H1 (cell line): ENCODE measurements around the gene PHYH. TPM values are rescaled to one million over a fixed set of nuclear protein-coding genes. Genes with fewer than 3 reads are reported as not detected.

Experiments used
- CTCF ChIA-PET: fragments of 300-600 bp; sonication (Branson Sonifier 250); formaldehyde crosslinking; loops from one replicate; lab custom pipeline; 2021; ENCODE audit not compliant: partially characterized antibody; lab: Charles Lee
- POLR2A ChIA-PET: fragments of 300-600 bp; sonication (Branson Sonifier 250); formaldehyde crosslinking; loops from one replicate; lab custom pipeline; 2021; ENCODE audit warnings: inconsistent platforms; ENCODE audit not compliant: partially characterized antibody; lab: Charles Lee
- DNase-seq, 2 experiments: peaks; one replicate each; pipeline versions ENCODE4 v3.0.0 to v3.0.0-alpha.2; 2010 to 2022; ENCODE audit warnings: low spot score in 2 of 2, low read depth in 1 of 2, mixed read lengths in 1 of 2
- FAIRE-seq: peaks from 2 replicates; lab custom pipeline; 2011; peaks lifted over from hg19 to GRCh38; lab: Jason Lieb, UNC
- H2AFZ ChIP-seq: 2 replicates; pipeline ENCODE4 v1.8.1; 2012; ENCODE audit warnings: low read length, inconsistent platforms
- H2AK5ac ChIP-seq: 2 replicates; pipeline ENCODE4 v1.6.1; 2013; ENCODE audit warnings: low read depth, low read length
- H2BK120ac ChIP-seq: replicated peaks from 2 replicates; pipeline ENCODE3; 2013; ENCODE audit warnings: low read depth, low read length, inconsistent platforms
- H2BK12ac ChIP-seq: 2 replicates; pipeline ENCODE4 v1.6.1; 2013; ENCODE audit warnings: low read depth, low read length
- H2BK15ac ChIP-seq: 2 replicates; pipeline ENCODE4 v1.6.1; 2013; ENCODE audit warnings: low read length
- H2BK20ac ChIP-seq: 2 replicates; pipeline ENCODE4 v1.6.1; 2013; ENCODE audit warnings: low read length
- H2BK5ac ChIP-seq: 2 replicates; pipeline ENCODE4 v1.6.1; 2013; ENCODE audit warnings: low read depth, low read length
- H3K14ac ChIP-seq: 2 replicates; pipeline ENCODE4 v1.6.1; 2013; ENCODE audit warnings: inconsistent platforms; ENCODE audit not compliant: insufficient read length
- H3K18ac ChIP-seq: 2 replicates; pipeline ENCODE4 v1.6.1; 2013; ENCODE audit warnings: low read length; ENCODE audit errors: extremely low read depth
- H3K23ac ChIP-seq: 2 replicates; pipeline ENCODE4 v1.6.1; 2013; ENCODE audit warnings: inconsistent platforms; ENCODE audit not compliant: insufficient read length
- H3K23me2 ChIP-seq: 2 replicates; pipeline ENCODE4 v1.6.1; 2013; ENCODE audit warnings: low read depth, low read length
- H3K27ac ChIP-seq: 2 replicates; pipeline ENCODE4 v1.6.1; 2011; ENCODE audit warnings: low read depth, low read length, inconsistent platforms
- H3K27me3 ChIP-seq, 4 experiments: replicated peaks in 1 of 4; 1 replicate in 1 of 4; 2 replicates in 3 of 4; pipeline versions ENCODE4 v1.6.1 to v1.8.1; 2011 to 2013; ENCODE audit warnings: low read length in 3 of 4, mild to moderate bottlenecking in 3 of 4, inconsistent platforms in 2 of 4, mixed read lengths in 2 of 4, moderate library complexity in 1 of 4; ENCODE audit not compliant: control insufficient read depth in 3 of 4, insufficient read depth in 3 of 4; ENCODE audit errors: extremely low read depth in 1 of 4
- H3K36me3 ChIP-seq, 4 experiments: 2 replicates each; pipeline versions ENCODE4 v1.6.1 to v1.8.1; 2011 to 2013; ENCODE audit warnings: mild to moderate bottlenecking in 4 of 4, low read length in 3 of 4, moderate library complexity in 2 of 4, control low read depth in 1 of 4, inconsistent platforms in 1 of 4; ENCODE audit not compliant: insufficient read depth in 4 of 4, control insufficient read depth in 2 of 4
- H3K4ac ChIP-seq: replicated peaks from 2 replicates; pipeline ENCODE3; 2013; ENCODE audit warnings: low read length, low read depth, mixed read lengths, inconsistent platforms; ENCODE audit not compliant: insufficient read length
- H3K4me1 ChIP-seq, 4 experiments: replicated peaks in 1 of 4; 1 replicate in 1 of 4; 2 replicates in 3 of 4; pipeline versions ENCODE4 v1.6.1 to v1.8.1; 2011 to 2013; ENCODE audit warnings: low read length in 3 of 4, inconsistent platforms in 2 of 4, mixed read lengths in 1 of 4; ENCODE audit not compliant: insufficient read depth in 4 of 4, control insufficient read depth in 3 of 4
- H3K4me2 ChIP-seq, 2 experiments: 2 replicates each; pipeline versions ENCODE4 v1.6.1 to v1.8.1; 2011 to 2013; ENCODE audit warnings: low read depth in 2 of 2, low read length in 2 of 2, control low read depth in 1 of 2, inconsistent platforms in 1 of 2, mild to moderate bottlenecking in 1 of 2; ENCODE audit not compliant: insufficient read depth in 1 of 2
- H3K4me3 ChIP-seq, 4 experiments: fragments of 200-600, 300-600 bp in 1 of 4; sonication (generic), shearing (Covaris generic), sonication (Bioruptor Twin) in 1 of 4; 2 replicates each; pipeline versions ENCODE4 v1.5.1 to v1.8.1; 2011 to 2016; ENCODE audit warnings: low read length in 4 of 4, low read depth in 3 of 4, control low read depth in 2 of 4, inconsistent platforms in 2 of 4, mild to moderate bottlenecking in 2 of 4, mixed read lengths in 1 of 4, moderate library complexity in 1 of 4; ENCODE audit not compliant: insufficient read depth in 2 of 4; ENCODE audit errors: extremely low read depth in 1 of 4
- H3K56ac ChIP-seq: replicated peaks from 2 replicates; pipeline ENCODE3; 2013; ENCODE audit warnings: low read depth, mild to moderate bottlenecking, mixed read lengths, low read length, inconsistent platforms; ENCODE audit not compliant: insufficient read length
- H3K79me1 ChIP-seq: 2 replicates; pipeline ENCODE4 v1.6.1; 2013; ENCODE audit warnings: low read depth, low read length, control low read depth
- H3K79me2 ChIP-seq, 2 experiments: 2 replicates each; pipeline versions ENCODE4 v1.6.1 to v1.8.1; 2012 to 2013; ENCODE audit warnings: low read length in 2 of 2, mild to moderate bottlenecking in 2 of 2, inconsistent platforms in 1 of 2; ENCODE audit not compliant: insufficient read depth in 2 of 2, control insufficient read depth in 1 of 2
- H3K9ac ChIP-seq, 4 experiments: replicated peaks in 1 of 4; 1 replicate in 1 of 4; 2 replicates in 3 of 4; pipeline versions ENCODE4 v1.6.1 to v1.8.1; 2011 to 2013; ENCODE audit warnings: low read depth in 3 of 4, low read length in 3 of 4, control low read depth in 2 of 4, mild to moderate bottlenecking in 2 of 4, moderate library complexity in 2 of 4, inconsistent platforms in 1 of 4; ENCODE audit errors: extremely low read depth in 1 of 4
- H3K9me3 ChIP-seq, 2 experiments: 2 replicates each; pipeline versions ENCODE4 v1.6.1 to v1.8.1; 2012 to 2013; ENCODE audit warnings: mild to moderate bottlenecking in 2 of 2, moderate library complexity in 2 of 2, control low read depth in 1 of 2, inconsistent platforms in 1 of 2, low read depth in 1 of 2, low read length in 1 of 2, mixed read lengths in 1 of 2; ENCODE audit not compliant: insufficient read depth in 2 of 2
- H4K20me1 ChIP-seq, 2 experiments: replicated peaks in 1 of 2; 2 replicates each; pipeline versions ENCODE3 to v1.8.1; 2011 to 2013; ENCODE audit warnings: inconsistent platforms in 2 of 2, low read length in 2 of 2, mild to moderate bottlenecking in 1 of 2; ENCODE audit not compliant: insufficient read depth in 2 of 2, control insufficient read depth in 1 of 2
- H4K5ac ChIP-seq: 2 replicates; pipeline ENCODE4 v1.6.1; 2013; ENCODE audit warnings: low read length, low read depth, mixed read lengths, inconsistent platforms; ENCODE audit not compliant: insufficient read length
- H4K8ac ChIP-seq: 2 replicates; pipeline ENCODE4 v1.8.0; 2013; ENCODE audit warnings: mild to moderate bottlenecking, moderate library complexity, low read length, inconsistent platforms; ENCODE audit not compliant: insufficient read depth; ENCODE audit errors: extremely low read depth
- H4K91ac ChIP-seq: replicated peaks from 2 replicates; pipeline ENCODE3; 2013; ENCODE audit warnings: low read length, mixed read lengths, inconsistent platforms; ENCODE audit not compliant: insufficient read length
- BCL11A ChIP-seq, 2 experiments: IDR thresholded peaks; one replicate each; pipeline ENCODE4 v1.6.1; 2011; ENCODE audit warnings: low read depth in 2 of 2, low read length in 2 of 2, mild to moderate bottlenecking in 2 of 2
- CTCF ChIP-seq, 3 experiments: IDR thresholded peaks; 1 replicate in 2 of 3; 2 replicates in 1 of 3; pipeline versions ENCODE4 v1.5.1 to v1.6.1; 2011; ENCODE audit warnings: low read length in 3 of 3, mild to moderate bottlenecking in 3 of 3, inconsistent platforms in 2 of 3, low read depth in 1 of 3, moderate library complexity in 1 of 3; ENCODE audit not compliant: insufficient read depth in 1 of 3; ENCODE audit errors: control extremely low read depth in 1 of 3
- EGR1 ChIP-seq: IDR thresholded peaks from 2 replicates; pipeline ENCODE4 v1.6.1; 2011; ENCODE audit warnings: low read depth, low read length, borderline replicate concordance
- GTF2F1 ChIP-seq: IDR thresholded peaks from 2 replicates; pipeline ENCODE4 v1.6.1; 2012; ENCODE audit warnings: low read depth, low read length, improper control_type of control experiment, borderline replicate concordance
- HDAC2 ChIP-seq, 2 experiments: fragments of 300-600 bp in 1 of 2; sonication (generic) in 1 of 2; IDR thresholded peaks; 2 replicates each; pipeline ENCODE4 v1.6.1; 2011 to 2012; ENCODE audit warnings: low read depth in 2 of 2, low read length in 2 of 2, mild to moderate bottlenecking in 2 of 2, moderate library complexity in 2 of 2, borderline replicate concordance in 1 of 2, inconsistent platforms in 1 of 2
- HDAC6 ChIP-seq: IDR thresholded peaks from one replicate; pipeline ENCODE4 v1.7.1; 2012; ENCODE audit warnings: low read depth, mild to moderate bottlenecking, inconsistent platforms, low read length, moderate library complexity
- KDM1A ChIP-seq: fragments of 200-600, 300-600 bp; sonication (generic); IDR thresholded peaks from 2 replicates; pipeline ENCODE4 v1.7.1; 2016; ENCODE audit warnings: mild to moderate bottlenecking, low read length, borderline replicate concordance
- MAFK ChIP-seq: IDR thresholded peaks from 2 replicates; pipeline ENCODE4 v1.6.1; 2012; ENCODE audit warnings: low read depth, mild to moderate bottlenecking, improper control_type of control experiment, low read length
- RAD21 ChIP-seq, 2 experiments: IDR thresholded peaks in 1 of 2; conservative IDR thresholded peaks in 1 of 2; 2 replicates each; pipeline ENCODE4 v1.6.1; 2011; ENCODE audit warnings: low read depth in 2 of 2, low read length in 2 of 2, improper control_type of control experiment in 1 of 2, inconsistent platforms in 1 of 2, mild to moderate bottlenecking in 1 of 2, moderate library complexity in 1 of 2
- SP4 ChIP-seq: IDR thresholded peaks from 2 replicates; pipeline ENCODE4 v1.6.1; 2012; ENCODE audit warnings: low read length, inconsistent platforms
- WGBS, 2 experiments: shearing (Covaris generic) in 1 of 2; methylation state at CpG; one replicate each; pipeline versions ENCODE4 v1.1.6 to v1.1.7; 2013 to 2015; ENCODE audit warnings: low lambda C conversion rate in 2 of 2, mixed read lengths in 2 of 2, inconsistent platforms in 1 of 2, low coverage in 1 of 2, missing lambda C conversion rate in 1 of 2; ENCODE audit not compliant: insufficient replicate concordance in 2 of 2, insufficient coverage in 1 of 2, insufficient read length in 1 of 2; ENCODE audit errors: extremely low coverage in 1 of 2, missing lambda C conversion rate in 1 of 2; 5-methylcytosine and 5-hydroxymethylcytosine counted together
- polyA plus RNA-seq, 7 experiments: library from polyadenylated mRNA; depleted of rRNA in 3 of 7; stranded (reverse) in 5 of 7; unstranded in 2 of 7; fragments of >200 nt in 5 of 7; fragments of 200-250 nt in 2 of 7; gene quantifications; 1 replicate in 5 of 7; 2 replicates in 1 of 7; 4 replicates in 1 of 7; pipeline versions ENCODE4 v1.2.1 to v1.2.3, GENCODE V29; 2011 to 2013; ENCODE audit warnings: missing spikeins in 2 of 7, mixed read lengths in 2 of 7
- total RNA-seq: library from RNA; stranded (reverse); fragmentation: NEBNext Ultra II Directional; extraction: Animal tissue kit (Norgen Biotek cat#: 25700); gene quantifications from 2 replicates; pipeline ENCODE4 v1.2.1, GENCODE V29; 2021

The PHYH gene
- total and polyA plus RNA-seq, 2 of the 8 experiments (the other 6 are each of a cell fraction or from before 2014, with no cell fraction given): 22.0 to 22.7 TPM

GRCh38 chr10:13329565-13329964 is 29.7 kb upstream of the PHYH start:
- no peak overlapping the region for H3K27ac ChIP-seq
- H3K23ac ChIP-seq: no peak overlapping the region
- no peak overlapping the region for H3K9ac ChIP-seq
- FAIRE-seq: no peak
- no peak overlapping the region for H3K14ac ChIP-seq
- H2BK120ac ChIP-seq: no peak overlapping the region
- no peak overlapping the region for H2BK20ac ChIP-seq
- H2AFZ ChIP-seq: no peak overlapping the region
- peaks cover 4 to 8% (median 5%) of the 10 kb centered on the region in 4 experiments; a peak in 6 of 7 replicates for H3K4me1 ChIP-seq
- H4K5ac ChIP-seq: no peak overlapping the region
- H3K79me2 ChIP-seq: peaks cover 0 to 46% of the 10 kb centered on the region in 2 experiments; a peak in 2 of 4 replicates
- H3K56ac ChIP-seq: no peak overlapping the region
- WGBS, 2 experiments: 78 to 100% methylated on average over 1 to 3 of the region's 3 CpGs
- H3K23me2 ChIP-seq: no peaks in the 10 kb centered on the region; the same call in 1 of the 2 replicates
- no peak overlapping the region for H3K4me3 ChIP-seq
- H4K91ac ChIP-seq: no peak overlapping the region
- no peak overlapping the region for H3K4me2 ChIP-seq
- no peak overlapping the region for H2BK12ac ChIP-seq
- ChIA-PET CTCF (interaction anchor here (0.7 to 3.6 kb wide), 2 partner anchors 14 to 22 kb away, joined by 6 to 24 read pairs; no protein-coding TSS in a partner anchor), POLR2A (interaction anchor here (0.7 to 4.6 kb wide), 10 partner anchors 9 to 34 kb away, joined by 3 to 50 read pairs (median 6); no protein-coding TSS in a partner anchor)
- H3K79me1 ChIP-seq: peaks cover 3% of the 10 kb centered on the region; the same call in 1 of the 2 replicates
- peaks cover 37 to 92% (median 71%) of the 10 kb centered on the region in 4 experiments for H3K36me3 ChIP-seq
- H2AK5ac ChIP-seq: no peak overlapping the region
- H2BK5ac ChIP-seq: no peak overlapping the region
- no peak overlapping the region for H3K18ac ChIP-seq
- H3K9me3 ChIP-seq: no peaks in the 10 kb centered on the region
- no peaks in the 10 kb centered on the region for H3K27me3 ChIP-seq
- no peak overlapping the region for H4K8ac ChIP-seq
- no peak overlapping the region for H2BK15ac ChIP-seq
- H4K20me1 ChIP-seq: peaks cover 12 to 14% of the 10 kb centered on the region in 2 experiments
- H3K4ac ChIP-seq: no peak overlapping the region
- DNase-seq: no peak
- TF ChIP-seq CTCF (IDR thresholded peaks at IDR 0.05; ENCODE audit: control extremely low read depth in 1 of 3, insufficient read depth in 1 of 3, low read depth in 1 of 3, low read length in 3 of 3) (no peak), RAD21 (IDR thresholded peaks at IDR 0.05 in 1 of 2, conservative IDR thresholded peaks at IDR 0.05 in 1 of 2; ENCODE audit: low read depth in 2 of 2, low read length in 2 of 2) (no peak), BCL11A (IDR thresholded peaks at IDR 0.05; ENCODE audit: low read depth in 2 of 2, low read length in 2 of 2) (no peak), MAFK (no peak), EGR1 (no peak), HDAC6 (no peak), GTF2F1 (no peak), HDAC2 (IDR thresholded peaks at IDR 0.05; ENCODE audit: borderline replicate concordance in 1 of 2, low read depth in 2 of 2, low read length in 2 of 2) (no peak), SP4 (no peak), KDM1A (no peak)
